MM.1S (cell line): ENCODE data around the gene PRM2.

Experiments
- DNase-seq: peaks from one replicate; pipeline ENCODE4 v3.0.0-alpha.2; 2015
- H2AFZ ChIP-seq: fragments of 300-600 bp; sonication (generic); 2 replicates; pipeline ENCODE4 v1.6.0; 2016; ENCODE audit warnings: antibody characterized with exemption, low read length
- H3F3A ChIP-seq: fragments of 300-600 bp; sonication (generic); 2 replicates; pipeline ENCODE4 v1.6.1; 2016; ENCODE audit warnings: mild to moderate bottlenecking, antibody characterized with exemption, low read length, moderate library complexity, mixed read lengths; ENCODE audit not compliant: insufficient read depth
- H3K27ac ChIP-seq: fragments of 300-600 bp; sonication (generic); 2 replicates; pipeline ENCODE4 v1.5.1; 2016; ENCODE audit warnings: mild to moderate bottlenecking, low read length
- H3K27me3 ChIP-seq: fragments of 300-600 bp; sonication (generic); replicated peaks from 2 replicates; pipeline ENCODE4 v1.6.0; 2016; ENCODE audit warnings: low read length; ENCODE audit not compliant: insufficient read depth
- H3K36me3 ChIP-seq: fragments of 300-600 bp; sonication (generic); replicated peaks from 2 replicates; pipeline ENCODE4 v1.6.1; 2016; ENCODE audit warnings: mild to moderate bottlenecking, low read length, mixed read lengths; ENCODE audit not compliant: insufficient read depth
- H3K4me1 ChIP-seq: fragments of 300-600 bp; sonication (generic); 2 replicates; pipeline ENCODE4 v1.6.1; 2016; ENCODE audit warnings: low read length, mixed read lengths
- H3K4me2 ChIP-seq: fragments of 300-600 bp; sonication (generic); 2 replicates; pipeline ENCODE4 v1.6.0; 2016; ENCODE audit warnings: low read depth, low read length
- H3K4me3 ChIP-seq: fragments of 300-600 bp; sonication (generic); 2 replicates; pipeline ENCODE4 v1.5.1; 2016; ENCODE audit warnings: low read length, mixed read lengths
- H3K79me2 ChIP-seq: fragments of 300-600 bp; sonication (generic); 2 replicates; pipeline ENCODE4 v1.6.1; 2016; ENCODE audit warnings: mixed run types, low read length, mixed read lengths
- H3K9ac ChIP-seq: fragments of 300-600 bp; sonication (generic); 2 replicates; pipeline ENCODE4 v1.6.1; 2016; ENCODE audit warnings: low read length, mixed read lengths
- H3K9me2 ChIP-seq: fragments of 300-600 bp; sonication (generic); replicated peaks from 2 replicates; pipeline ENCODE4 v1.6.1; 2016; ENCODE audit warnings: mild to moderate bottlenecking, low read length, mixed read lengths; ENCODE audit not compliant: insufficient read depth
- H3K9me3 ChIP-seq: fragments of 300-600 bp; sonication (generic); replicated peaks from 2 replicates; pipeline ENCODE4 v1.6.1; 2016; ENCODE audit warnings: mild to moderate bottlenecking, low read length, mixed read lengths; ENCODE audit not compliant: insufficient read depth
- H4K20me1 ChIP-seq: fragments of 300-600 bp; sonication (generic); 2 replicates; pipeline ENCODE4 v1.6.1; 2016; ENCODE audit warnings: mild to moderate bottlenecking, low read length, moderate library complexity, mixed read lengths; ENCODE audit not compliant: insufficient read depth
- CTCF ChIP-seq: fragments of 300-600 bp; sonication (generic); IDR thresholded peaks from 2 replicates; pipeline ENCODE4 v1.5.1; 2016; ENCODE audit warnings: antibody characterized with exemption, low read length, mixed read lengths

Gene PRM2

GRCh38 chr16:11225677-11226549 is 50.4 kb downstream of the PRM2 start:
- no peaks in the 10 kb centered on the region for H3F3A ChIP-seq
- H3K79me2 ChIP-seq: no peaks in the 10 kb centered on the region
- peaks cover 6% of the 10 kb centered on the region; the same call in 1 of the 2 replicates for H3K27me3 ChIP-seq
- peak overlapping the region; percentile 89 for H3K4me2 ChIP-seq
- peaks cover 14% of the 10 kb centered on the region for H3K4me1 ChIP-seq
- no peaks in the 10 kb centered on the region for H4K20me1 ChIP-seq
- no peak overlapping the region for H3K27ac ChIP-seq
- no peak overlapping the region for H3K9ac ChIP-seq
- no peak for TF ChIP-seq CTCF
- DNase-seq: no peak
- H2AFZ ChIP-seq: peak overlapping the region; percentile 8; the same call in 1 of the 2 replicates
- H3K9me3 ChIP-seq: no peaks in the 10 kb centered on the region
- no peaks in the 10 kb centered on the region for H3K36me3 ChIP-seq
- peak overlapping the region; percentile 44 for H3K4me3 ChIP-seq
- H3K9me2 ChIP-seq: no peaks in the 10 kb centered on the region
